Activated CD4-positive, alpha-beta memory T cell treated with anti-CD3 and anti-CD28 coated beads for 36 hours (primary cell): ENCODE data around the gene CLEC18B. TPM values are rescaled to one million over a fixed set of nuclear protein-coding genes. Genes with fewer than 3 reads are reported as not detected.
"Not testable (repeated sequence)": the region's sequence is repeated elsewhere in the genome, so short reads cannot be mapped to it uniquely, and the experiment has no call there.

ENCODE experiments used
- CTCF ChIA-PET: fragments of 350-600 bp; sonication (Branson Sonifier 250); formaldehyde crosslinking; loops from one replicate; lab custom pipeline; 2021; ENCODE audit warnings: antibody characterized with exemption, inconsistent platforms; lab: Charles Lee
- POLR2A ChIA-PET: fragments of 350-600 bp; sonication (Branson Sonifier 250); formaldehyde crosslinking; loops from one replicate; lab custom pipeline; 2021; ENCODE audit warnings: antibody characterized with exemption; lab: Charles Lee
- DNase-seq: peaks from one replicate; pipeline ENCODE4 v3.0.0-alpha.2; 2020
- H3K27ac Mint-ChIP-seq: one replicate; pipeline ENCODE4 v1.8.0; 2021; ENCODE audit warnings: mixed read lengths
- H3K27me3 Mint-ChIP-seq: one replicate; pipeline ENCODE4 v1.8.0; 2021; ENCODE audit warnings: mixed read lengths
- H3K36me3 Mint-ChIP-seq: one replicate; pipeline ENCODE4 v1.8.0; 2021; ENCODE audit warnings: mixed read lengths
- H3K4me1 Mint-ChIP-seq: one replicate; pipeline ENCODE4 v1.8.0; 2021; ENCODE audit warnings: low read depth, mixed read lengths
- H3K4me3 Mint-ChIP-seq: one replicate; pipeline ENCODE4 v1.8.0; 2021; ENCODE audit warnings: mild to moderate bottlenecking, mixed read lengths
- H3K9me3 Mint-ChIP-seq: one replicate; pipeline ENCODE4 v1.8.0; 2021; ENCODE audit warnings: mixed read lengths
- intact Hi-C: fragments of 100-400 bp; cut with micrococcal nuclease; formaldehyde crosslinking; loops from one replicate; pipeline ENCODE4 v1.15.1; 2023
- total RNA-seq, 2 experiments: library from RNA; stranded (reverse); gene quantifications; one replicate each; pipeline ENCODE4 v1.2.3, GENCODE V29; 2021

The CLEC18B gene
- under 1 TPM in 1 of 2 experiments, not detected in 1; 0.34 TPM for total RNA-seq

- H3K4me3 Mint-ChIP-seq, H3K27me3 Mint-ChIP-seq, intact Hi-C loops, H3K9me3 Mint-ChIP-seq, CTCF ChIA-PET, H3K36me3 Mint-ChIP-seq, H3K27ac Mint-ChIP-seq, POLR2A ChIA-PET, DNase-seq, H3K4me1 Mint-ChIP-seq: not testable (repeated sequence)
Measured at GRCh38 chr16:74420612-74421481, at the start of gene CLEC18B. CLEC18B (minus strand) TSS chr16:74421478; CDS start chr16:74421270, 208 bp downstream.

GRCh38 chr16:74469946-74470478, 48.7 kb upstream of the CLEC18B start:
- no peak for DNase-seq
- no peak overlapping the region for H3K4me3 Mint-ChIP-seq
- ChIA-PET CTCF (interaction anchor here (0.9 kb wide), 1 partner anchor 156 kb away, joined by 3 read pairs; no protein-coding TSS in a partner anchor), POLR2A (no interaction called here)
- intact Hi-C loops, result loop anchor here (5.0 kb wide), 1 partner anchor 137 kb away; the partner anchor contains the start of gene GLG1
- no peak overlapping the region for H3K27ac Mint-ChIP-seq
- H3K27me3 Mint-ChIP-seq, result no peaks in the 10 kb centered on the region
- H3K36me3 Mint-ChIP-seq, result peaks cover 52% of the 10 kb centered on the region
- no peaks in the 10 kb centered on the region for H3K9me3 Mint-ChIP-seq
- peaks cover 32% of the 10 kb centered on the region for H3K4me1 Mint-ChIP-seq

- CTCF ChIA-PET, result interaction anchor here (0.9 kb wide), 1 partner anchor 157 kb away, joined by 3 read pairs; no protein-coding TSS in a partner anchor
- intact Hi-C loops, result loop anchor here (5.0 kb wide), 1 partner anchor 138 kb away; the partner anchor contains the start of gene GLG1
- no peak overlapping the region for H3K27ac Mint-ChIP-seq
Measured at GRCh38 chr16:74468807-74469525, 47.7 kb upstream of the CLEC18B start.

GRCh38 chr16:74466872-74467271, 45.6 kb upstream of the CLEC18B start:
- intact Hi-C loops, result loop anchor here (1.0 to 5.0 kb wide), 4 partner anchors 28 to 160 kb away; partner anchors contain the start of gene GLG1
- ChIA-PET CTCF (no interaction called here), POLR2A (no interaction called here)
- no peak overlapping the region for H3K4me3 Mint-ChIP-seq
- DNase-seq, result no peak
- H3K36me3 Mint-ChIP-seq, result peaks cover 65% of the 10 kb centered on the region
- peak overlapping the region; percentile 50 for H3K27ac Mint-ChIP-seq
- H3K4me1 Mint-ChIP-seq, result peaks cover 32% of the 10 kb centered on the region
- no peaks in the 10 kb centered on the region for H3K9me3 Mint-ChIP-seq
- H3K27me3 Mint-ChIP-seq, result no peaks in the 10 kb centered on the region

More at GRCh38 chr16:74468807-74469525, 47.7 kb upstream of the CLEC18B start:
- H3K36me3 Mint-ChIP-seq, result peaks cover 59% of the 10 kb centered on the region
- H3K9me3 Mint-ChIP-seq, result no peaks in the 10 kb centered on the region
- POLR2A ChIA-PET, result interaction anchor here (1.3 kb wide), 1 partner anchor 17 kb away, joined by 4 read pairs; no protein-coding TSS in a partner anchor
- no peak for DNase-seq
- H3K27me3 Mint-ChIP-seq, result no peaks in the 10 kb centered on the region
- no peak overlapping the region for H3K4me3 Mint-ChIP-seq
- peaks cover 32% of the 10 kb centered on the region for H3K4me1 Mint-ChIP-seq

- intact Hi-C loops, result loop anchor here (1.0 to 5.0 kb wide), 4 partner anchors 29 to 161 kb away; partner anchors contain the start of gene GLG1
- POLR2A ChIA-PET, result interaction anchor here (0.7 to 1.0 kb wide), 2 partner anchors 28 to 160 kb away, joined by 3 to 4 read pairs; no protein-coding TSS in a partner anchor
Measured at GRCh38 chr16:74465851-74466685, 44.8 kb upstream of the CLEC18B start.

GRCh38 chr16:74465281-74465680, 44.0 kb upstream of the CLEC18B start:
- Mint-ChIP-seq H3K4me3 (no peak overlapping the region), H3K9me3 (no peaks in the 10 kb centered on the region), H3K27me3 (no peaks in the 10 kb centered on the region), H3K36me3 (peaks cover 67% of the 10 kb centered on the region), H3K4me1 (peaks cover 32% of the 10 kb centered on the region), H3K27ac (no peak overlapping the region)
- ChIA-PET POLR2A (interaction anchor here (0.7 kb wide), 1 partner anchor 29 kb away, joined by 4 read pairs; no protein-coding TSS in a partner anchor), CTCF (interaction anchor here (0.8 kb wide), 1 partner anchor 10 kb away, joined by 3 read pairs; no protein-coding TSS in a partner anchor)
- DNase-seq, result no peak
- intact Hi-C loops, result loop anchor here (5.0 kb wide), 1 partner anchor 142 kb away; the partner anchor contains the start of gene GLG1

More at GRCh38 chr16:74465851-74466685, 44.8 kb upstream of the CLEC18B start:
- Mint-ChIP-seq H3K4me3 (no peak overlapping the region), H3K27ac (no peak overlapping the region), H3K4me1 (peaks cover 32% of the 10 kb centered on the region), H3K27me3 (no peaks in the 10 kb centered on the region), H3K9me3 (no peaks in the 10 kb centered on the region), H3K36me3 (peaks cover 65% of the 10 kb centered on the region)
- DNase-seq, result no peak
- CTCF ChIA-PET, result interaction anchor here (0.8 kb wide), 1 partner anchor 9 kb away, joined by 3 read pairs; no protein-coding TSS in a partner anchor

GRCh38 chr16:74463888-74464287, 42.6 kb upstream of the CLEC18B start:
- POLR2A ChIA-PET, result no interaction called here
- no peaks in the 10 kb centered on the region for H3K27me3 Mint-ChIP-seq
- no peak overlapping the region for H3K4me3 Mint-ChIP-seq
- no peak for DNase-seq
- CTCF ChIA-PET, result no interaction called here
- H3K4me1 Mint-ChIP-seq, result peaks cover 32% of the 10 kb centered on the region
- no peak overlapping the region for H3K27ac Mint-ChIP-seq
- peaks cover 63% of the 10 kb centered on the region for H3K36me3 Mint-ChIP-seq
- intact Hi-C loops, result no loop called here
- H3K9me3 Mint-ChIP-seq, result no peaks in the 10 kb centered on the region

GRCh38 chr16:74462361-74462760, 41.1 kb upstream of the CLEC18B start:
- no peak overlapping the region for H3K4me3 Mint-ChIP-seq
- peaks cover 19% of the 10 kb centered on the region for H3K4me1 Mint-ChIP-seq
- H3K36me3 Mint-ChIP-seq, result peaks cover 58% of the 10 kb centered on the region
- intact Hi-C loops, result no loop called here
- H3K27ac Mint-ChIP-seq, result no peak overlapping the region
- no peak for DNase-seq
- no peaks in the 10 kb centered on the region for H3K9me3 Mint-ChIP-seq
- ChIA-PET CTCF (no interaction called here), POLR2A (interaction anchor here (1.1 kb wide), 1 partner anchor 205 kb away, joined by 3 read pairs; the partner anchor contains the start of gene RFWD3)
- no peaks in the 10 kb centered on the region for H3K27me3 Mint-ChIP-seq

GRCh38 chr16:74461826-74462225, 40.5 kb upstream of the CLEC18B start:
- Mint-ChIP-seq H3K9me3 (no peaks in the 10 kb centered on the region), H3K27ac (no peak overlapping the region), H3K4me1 (peaks cover 13% of the 10 kb centered on the region), H3K36me3 (peaks cover 54% of the 10 kb centered on the region), H3K4me3 (no peak overlapping the region), H3K27me3 (no peaks in the 10 kb centered on the region)
- ChIA-PET CTCF (no interaction called here), POLR2A (interaction anchor here (1.1 kb wide), 1 partner anchor 205 kb away, joined by 3 read pairs; the partner anchor contains the start of gene RFWD3)
- intact Hi-C loops, result no loop called here
- DNase-seq, result no peak

GRCh38 chr16:74460542-74460941, 39.3 kb upstream of the CLEC18B start:
- CTCF ChIA-PET, result interaction anchor here (0.6 kb wide), 1 partner anchor 510 kb away, joined by 3 read pairs; no protein-coding TSS in a partner anchor
- H3K36me3 Mint-ChIP-seq, result peaks cover 56% of the 10 kb centered on the region

GRCh38 chr16:74456290-74456625, 35.0 kb upstream of the CLEC18B start:
- POLR2A ChIA-PET, result no interaction called here
- CTCF ChIA-PET, result no interaction called here
- H3K27ac Mint-ChIP-seq, result no peak overlapping the region

More at GRCh38 chr16:74460542-74460941, 39.3 kb upstream of the CLEC18B start:
- DNase-seq, result no peak
- no peak overlapping the region for H3K27ac Mint-ChIP-seq
- no peaks in the 10 kb centered on the region for H3K27me3 Mint-ChIP-seq
- no peaks in the 10 kb centered on the region for H3K9me3 Mint-ChIP-seq
- POLR2A ChIA-PET, result no interaction called here
- H3K4me1 Mint-ChIP-seq, result peaks cover under 1% of the 10 kb centered on the region
- no peak overlapping the region for H3K4me3 Mint-ChIP-seq
- intact Hi-C loops, result no loop called here

More at GRCh38 chr16:74456290-74456625, 35.0 kb upstream of the CLEC18B start:
- intact Hi-C loops, result no loop called here
- H3K27me3 Mint-ChIP-seq, result no peaks in the 10 kb centered on the region
- no peak for DNase-seq
- H3K4me3 Mint-ChIP-seq, result no peak overlapping the region
- H3K9me3 Mint-ChIP-seq, result no peaks in the 10 kb centered on the region
- peaks cover 42% of the 10 kb centered on the region for H3K36me3 Mint-ChIP-seq
- no peaks in the 10 kb centered on the region for H3K4me1 Mint-ChIP-seq
